HEK293 (cell line): ENCODE measurements around the gene CACNA2D1.

Source experiments
- CTCF ChIA-PET: fragments of 350-600 bp; formaldehyde crosslinking; extraction: SDS; loops from one replicate; lab custom pipeline; 2021; ENCODE audit warnings: antibody characterized with exemption; lab: Yijun Ruan, JAX
- POLR2A ChIA-PET: fragments of 300-600 bp; formaldehyde crosslinking; extraction: SDS; loops from one replicate; lab custom pipeline; 2020; ENCODE audit warnings: antibody characterized with exemption, inconsistent platforms; lab: Yijun Ruan, JAX
- H3K27ac ChIP-seq: fragments of 200-500 bp; sonication (Bioruptor generic); 2 replicates; pipeline ENCODE4 v1.5.1; 2014; ENCODE audit warnings: low read depth, low read length, control low read depth, inconsistent platforms; ENCODE audit errors: extremely low read depth
- H3K36me3 ChIP-seq, 2 experiments: fragments of 200-500 bp in 1 of 2; sonication (Bioruptor generic) in 1 of 2; 1 replicate in 1 of 2; 2 replicates in 1 of 2; pipeline ENCODE4 v1.5.1; 2014 to 2017; ENCODE audit warnings: inconsistent platforms in 2 of 2, low read length in 2 of 2; ENCODE audit not compliant: control insufficient read depth in 2 of 2, insufficient read depth in 1 of 2
- H3K4me1 ChIP-seq: fragments of 200-500 bp; sonication (Bioruptor generic); 2 replicates; pipeline ENCODE4 v1.5.1; 2014; ENCODE audit warnings: mild to moderate bottlenecking, low read length, inconsistent platforms; ENCODE audit not compliant: control insufficient read depth, insufficient read depth
- H3K4me3 ChIP-seq: 2 replicates; pipeline ENCODE4 v1.5.1; 2011; ENCODE audit warnings: low read depth, mild to moderate bottlenecking, control low read depth, low read length, moderate library complexity
- H3K9me3 ChIP-seq: fragments of 200-500 bp; sonication (Bioruptor generic); 2 replicates; pipeline ENCODE4 v1.5.1; 2014; ENCODE audit warnings: low read depth, low read length, inconsistent platforms; ENCODE audit not compliant: control insufficient read depth, insufficient read depth
- BCL11B ChIP-seq: fragments of 450-650 bp; formaldehyde crosslinking; IDR thresholded peaks from 2 replicates; pipeline ENCODE4 v1.5.1; 2016; ENCODE audit warnings: low read depth, missing biosample characterization, missing genetic modification characterization
- EGR2 ChIP-seq: fragments of 450-650 bp; formaldehyde crosslinking; IDR thresholded peaks from 2 replicates; pipeline ENCODE4 v1.5.1; 2016; ENCODE audit warnings: low read depth, missing biosample characterization, missing genetic modification characterization
- HOXD13 ChIP-seq: sonication (generic); formaldehyde crosslinking; IDR thresholded peaks from 2 replicates; pipeline ENCODE4 v1.8.0; 2022; ENCODE audit warnings: missing genetic modification reagents, borderline replicate concordance
- KLF16 ChIP-seq: fragments of 450-650 bp; formaldehyde crosslinking; IDR thresholded peaks from 2 replicates; pipeline ENCODE4 v1.5.1; 2017; ENCODE audit warnings: missing biosample characterization, missing genetic modification characterization
- KLF8 ChIP-seq: fragments of 450-650 bp; formaldehyde crosslinking; IDR thresholded peaks from 2 replicates; pipeline ENCODE4 v1.5.1; 2016; ENCODE audit warnings: missing biosample characterization, missing genetic modification characterization
- REPIN1 ChIP-seq: fragments of 450-650 bp; formaldehyde crosslinking; IDR thresholded peaks from 2 replicates; pipeline ENCODE4 v1.5.1; 2017; ENCODE audit warnings: missing biosample characterization, missing genetic modification characterization, low read depth
- SALL2 ChIP-seq: fragments of 450-650 bp; formaldehyde crosslinking; IDR thresholded peaks from 2 replicates; pipeline ENCODE4 v1.5.0; 2017; ENCODE audit warnings: missing biosample characterization, mild to moderate bottlenecking, missing genetic modification characterization, borderline replicate concordance
- SCRT2 ChIP-seq: fragments of 450-650 bp; formaldehyde crosslinking; IDR thresholded peaks from 2 replicates; pipeline ENCODE4 v1.5.1; 2016; ENCODE audit warnings: missing biosample characterization, missing genetic modification characterization
- YY2 ChIP-seq: fragments of 450-650 bp; formaldehyde crosslinking; IDR thresholded peaks from 2 replicates; pipeline ENCODE4 v1.5.1; 2016; ENCODE audit warnings: missing biosample characterization, missing genetic modification characterization
- ZBTB20 ChIP-seq: fragments of 450-650 bp; formaldehyde crosslinking; IDR thresholded peaks from 2 replicates; pipeline ENCODE4 v1.5.1; 2016; ENCODE audit warnings: missing biosample characterization, missing genetic modification characterization
- ZBTB8A ChIP-seq: fragments of 450-650 bp; formaldehyde crosslinking; IDR thresholded peaks from 2 replicates; pipeline ENCODE4 v1.5.1; 2016; ENCODE audit warnings: missing biosample characterization, missing genetic modification characterization
- ZFP37 ChIP-seq: fragments of 450-650 bp; formaldehyde crosslinking; IDR thresholded peaks from 2 replicates; pipeline ENCODE4 v1.5.1; 2016; ENCODE audit warnings: missing biosample characterization, missing genetic modification characterization
- ZFP41 ChIP-seq: fragments of 450-650 bp; formaldehyde crosslinking; IDR thresholded peaks from 2 replicates; pipeline ENCODE4 v1.5.1; 2016; ENCODE audit warnings: missing biosample characterization, missing genetic modification characterization, borderline replicate concordance
- ZNF146 ChIP-seq: fragments of 450-650 bp; formaldehyde crosslinking; IDR thresholded peaks from 2 replicates; pipeline ENCODE4 v1.5.1; 2016; ENCODE audit warnings: missing biosample characterization, missing genetic modification characterization
- ZNF148 ChIP-seq: fragments of 450-650 bp; formaldehyde crosslinking; IDR thresholded peaks from 2 replicates; pipeline ENCODE4 v1.5.0; 2017; ENCODE audit warnings: missing biosample characterization, missing genetic modification characterization, borderline replicate concordance
- ZNF223 ChIP-seq: fragments of 450-650 bp; formaldehyde crosslinking; IDR thresholded peaks from 2 replicates; pipeline ENCODE4 v1.5.1; 2016; ENCODE audit warnings: missing biosample characterization, missing genetic modification characterization
- ZNF324 ChIP-seq: fragments of 450-650 bp; formaldehyde crosslinking; IDR thresholded peaks from 2 replicates; pipeline ENCODE4 v1.5.1; 2016; ENCODE audit warnings: missing biosample characterization, missing genetic modification characterization
- ZNF335 ChIP-seq: fragments of 450-650 bp; formaldehyde crosslinking; conservative IDR thresholded peaks from 2 replicates; pipeline ENCODE4 v1.5.1; 2016; ENCODE audit warnings: missing biosample characterization, missing genetic modification characterization
- ZNF354C ChIP-seq: fragments of 450-650 bp; formaldehyde crosslinking; IDR thresholded peaks from 2 replicates; pipeline ENCODE4 v1.5.1; 2016; ENCODE audit warnings: missing biosample characterization, missing genetic modification characterization, low read depth, borderline replicate concordance
- ZNF366 ChIP-seq: fragments of 450-650 bp; formaldehyde crosslinking; conservative IDR thresholded peaks from 2 replicates; pipeline ENCODE4 v1.5.1; 2016; ENCODE audit warnings: missing biosample characterization, missing genetic modification characterization
- ZNF544 ChIP-seq: fragments of 450-650 bp; formaldehyde crosslinking; IDR thresholded peaks from 2 replicates; pipeline ENCODE4 v1.5.0; 2017; ENCODE audit warnings: missing biosample characterization, missing genetic modification characterization
- ZNF596 ChIP-seq: fragments of 450-650 bp; IDR thresholded peaks from 2 replicates; pipeline ENCODE4 v1.5.0; 2018; ENCODE audit warnings: missing biosample characterization, mild to moderate bottlenecking, missing genetic modification characterization, moderate library complexity
- ZNF610 ChIP-seq: fragments of 450-650 bp; formaldehyde crosslinking; IDR thresholded peaks from 2 replicates; pipeline ENCODE4 v1.5.1; 2016; ENCODE audit warnings: missing biosample characterization, missing genetic modification characterization, borderline replicate concordance
- ZNF624 ChIP-seq: fragments of 450-650 bp; formaldehyde crosslinking; IDR thresholded peaks from 2 replicates; pipeline ENCODE4 v1.5.1; 2017; ENCODE audit warnings: missing biosample characterization, missing genetic modification characterization
- ZNF654 ChIP-seq: fragments of 450-650 bp; formaldehyde crosslinking; IDR thresholded peaks from 2 replicates; pipeline ENCODE4 v1.5.1; 2016; ENCODE audit warnings: low read depth, missing biosample characterization, missing genetic modification characterization
- ZNF660 ChIP-seq: fragments of 450-650 bp; IDR thresholded peaks from 2 replicates; pipeline ENCODE4 v1.5.1; 2018; ENCODE audit warnings: missing biosample characterization, mild to moderate bottlenecking, missing genetic modification characterization
- ZNF701 ChIP-seq: fragments of 450-650 bp; formaldehyde crosslinking; IDR thresholded peaks from 2 replicates; pipeline ENCODE4 v1.5.1; 2016; ENCODE audit warnings: missing biosample characterization, missing genetic modification characterization
- ZNF76 ChIP-seq: fragments of 450-650 bp; formaldehyde crosslinking; IDR thresholded peaks from 2 replicates; pipeline ENCODE4; 2016; ENCODE audit warnings: low read depth, missing biosample characterization, missing genetic modification characterization, borderline replicate concordance
- ZSCAN30 ChIP-seq: fragments of 450-650 bp; IDR thresholded peaks from 2 replicates; pipeline ENCODE4 v1.5.1; 2018; ENCODE audit warnings: missing biosample characterization, mild to moderate bottlenecking, missing genetic modification characterization, moderate library complexity
- TF ChIP-seq, protein P1 (sequence below): fragments of 450-650 bp; formaldehyde crosslinking; IDR thresholded peaks from 2 replicates; pipeline ENCODE4 v1.5.1; 2016; ENCODE audit warnings: missing biosample characterization, missing genetic modification characterization
- TF ChIP-seq, protein P2 (sequence below): fragments of 450-650 bp; formaldehyde crosslinking; IDR thresholded peaks from 2 replicates; pipeline ENCODE4 v1.5.1; 2016; ENCODE audit warnings: missing biosample characterization, missing genetic modification characterization

Gene CACNA2D1

DNA sequence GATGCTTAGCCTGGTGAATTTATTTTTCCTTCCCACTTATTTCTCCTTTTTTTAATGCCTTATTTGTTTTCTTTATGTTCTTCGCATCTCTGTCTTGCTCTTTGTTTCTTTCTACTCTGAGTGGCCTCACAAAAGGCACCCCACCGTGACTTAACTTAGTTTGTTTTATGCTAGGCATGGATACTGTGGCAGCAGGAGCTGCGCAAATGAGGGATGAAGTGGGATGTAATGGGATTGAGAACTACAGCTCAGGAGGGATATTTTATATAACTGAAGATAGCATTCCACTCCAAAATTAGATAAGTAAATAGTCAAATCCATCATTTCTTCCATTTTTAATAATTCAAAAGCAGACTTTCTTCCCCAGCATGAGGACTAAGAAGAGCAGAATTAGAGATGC, 1.7 kb upstream of the CACNA2D1 start:
- Histone ChIP-seq H3K36me3 (no peaks in the 10 kb centered on the region), H3K9me3 (no peaks in the 10 kb centered on the region), H3K4me3 (no peak overlapping the region), H3K27ac (no peak overlapping the region), H3K4me1 (peaks cover 7% of the 10 kb centered on the region)
- ChIA-PET CTCF (interaction anchor here (0.6 to 3.4 kb wide), 5 partner anchors 15 to 289 kb away, joined by 3 to 20 read pairs (median 3); no protein-coding TSS in a partner anchor), POLR2A (no interaction called here)
- TF ChIP-seq ZNF544 = no peak
- no peak for TF ChIP-seq SALL2 (tag by site-specific recombination)
- no peak for TF ChIP-seq ZBTB20 (tag by site-specific recombination)
- TF ChIP-seq ZNF701 (tag by site-specific recombination) = no peak
- no peak for TF ChIP-seq ZSCAN30
- no peak for TF ChIP-seq ZNF354C
- TF ChIP-seq, protein P1, sequence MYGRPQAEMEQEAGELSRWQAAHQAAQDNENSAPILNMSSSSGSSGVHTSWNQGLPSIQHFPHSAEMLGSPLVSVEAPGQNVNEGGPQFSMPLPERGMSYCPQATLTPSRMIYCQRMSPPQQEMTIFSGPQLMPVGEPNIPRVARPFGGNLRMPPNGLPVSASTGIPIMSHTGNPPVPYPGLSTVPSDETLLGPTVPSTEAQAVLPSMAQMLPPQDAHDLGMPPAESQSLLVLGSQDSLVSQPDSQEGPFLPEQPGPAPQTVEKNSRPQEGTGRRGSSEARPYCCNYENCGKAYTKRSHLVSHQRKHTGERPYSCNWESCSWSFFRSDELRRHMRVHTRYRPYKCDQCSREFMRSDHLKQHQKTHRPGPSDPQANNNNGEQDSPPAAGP (tag by site-specific recombination) = no peak
- TF ChIP-seq ZNF76 = no peak
- TF ChIP-seq REPIN1 (tag by site-specific recombination) = no peak
- TF ChIP-seq ZNF610 = no peak
- no peak for TF ChIP-seq YY2 (tag by site-specific recombination)
- TF ChIP-seq BCL11B = no peak
- TF ChIP-seq, protein P2, sequence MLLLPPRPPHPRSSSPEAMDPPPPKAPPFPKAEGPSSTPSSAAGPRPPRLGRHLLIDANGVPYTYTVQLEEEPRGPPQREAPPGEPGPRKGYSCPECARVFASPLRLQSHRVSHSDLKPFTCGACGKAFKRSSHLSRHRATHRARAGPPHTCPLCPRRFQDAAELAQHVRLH (tag by site-specific recombination) = no peak
- TF ChIP-seq ZNF366 (tag by site-specific recombination) = no peak
- TF ChIP-seq ZNF148 (tag by site-specific recombination) = no peak
- no peak for TF ChIP-seq HOXD13
- TF ChIP-seq EGR2 = no peak
- no peak for TF ChIP-seq SCRT2 (tag by site-specific recombination)

GRCh38 chr7:82444220-82444909, 788 bp upstream of the CACNA2D1 start:
- peak overlapping the region; percentile 94 for H3K27ac ChIP-seq
- POLR2A ChIA-PET = no interaction called here
- TF ChIP-seq ZNF148 (tag by site-specific recombination) (no peak), ZNF624 (no peak), ZNF335 (tag by site-specific recombination) (peak; percentile 87), ZNF654 (tag by site-specific recombination) (no peak), KLF16 (tag by site-specific recombination) (no peak), ZNF324 (tag by site-specific recombination) (no peak), ZNF146 (no peak), ZNF660 (no peak), ZNF223 (tag by site-specific recombination) (no peak), ZBTB8A (peak; percentile 49), ZFP37 (tag by site-specific recombination) (no peak), ZNF596 (tag by site-specific recombination) (no peak), ZFP41 (tag by site-specific recombination) (no peak), KLF8 (tag by site-specific recombination) (no peak)

More at GRCh38 chr7:82444220-82444909, 788 bp upstream of the CACNA2D1 start:
- CTCF ChIA-PET = interaction anchor here (0.6 to 3.4 kb wide), 5 partner anchors 14 to 288 kb away, joined by 3 to 20 read pairs (median 3); no protein-coding TSS in a partner anchor
- H3K9me3 ChIP-seq = no peaks in the 10 kb centered on the region
- peaks cover 7% of the 10 kb centered on the region for H3K4me1 ChIP-seq
- H3K36me3 ChIP-seq = no peaks in the 10 kb centered on the region
- peak overlapping the region; percentile 94 for H3K4me3 ChIP-seq
